Keratinocyte (primary cell): Measurements from ENCODE around the gene MYBPC3. TPM values are rescaled to one million over a fixed set of nuclear protein-coding genes. Genes with fewer than 3 reads are reported as not detected.

ENCODE experiments used
- DNase-seq: peaks from one replicate; pipeline ENCODE4 v3.0.0-alpha.2; 2011; ENCODE audit warnings: low read depth, missing footprints, low spot score
- FAIRE-seq: peaks from 2 replicates; lab custom pipeline; 2011; peaks lifted over from hg19 to GRCh38; lab: Jason Lieb, UNC
- H2AFZ ChIP-seq: 2 replicates; pipeline ENCODE4 v1.6.0; 2012; ENCODE audit warnings: low read length, control low read depth, inconsistent platforms; ENCODE audit not compliant: control insufficient read depth
- H3K27ac ChIP-seq: 2 replicates; pipeline ENCODE4 v1.5.1; 2011; ENCODE audit warnings: low read length; ENCODE audit not compliant: control insufficient read depth, insufficient read depth
- H3K27me3 ChIP-seq: 3 replicates; pipeline ENCODE4 v1.6.0; 2011; ENCODE audit warnings: low read length; ENCODE audit not compliant: control insufficient read depth, insufficient read depth; ENCODE audit errors: extremely low read depth
- H3K36me3 ChIP-seq, 2 experiments: 2 replicates in 1 of 2; 3 replicates in 1 of 2; pipeline ENCODE4 v1.5.1; 2011; ENCODE audit warnings: low read length in 2 of 2, mild to moderate bottlenecking in 1 of 2; ENCODE audit not compliant: control insufficient read depth in 2 of 2, insufficient read depth in 2 of 2; ENCODE audit errors: extremely low read depth in 1 of 2
- H3K4me1 ChIP-seq: 3 replicates; pipeline ENCODE4 v1.5.1; 2011; ENCODE audit warnings: low read length; ENCODE audit not compliant: control insufficient read depth, insufficient read depth; ENCODE audit errors: extremely low read depth
- H3K4me2 ChIP-seq: 3 replicates; pipeline ENCODE4 v1.6.0; 2011; ENCODE audit warnings: low read depth, low read length; ENCODE audit not compliant: control insufficient read depth, insufficient read depth; ENCODE audit errors: extremely low read depth
- H3K4me3 ChIP-seq, 3 experiments: fragments of 200-600 bp in 1 of 3; sonication (generic) in 1 of 3; 2 replicates in 2 of 3; 3 replicates in 1 of 3; pipeline ENCODE4 v1.5.1; 2011 to 2016; ENCODE audit warnings: low read length in 3 of 3, mild to moderate bottlenecking in 3 of 3, control low read depth in 2 of 3, inconsistent platforms in 1 of 3, low read depth in 1 of 3, mixed read lengths in 1 of 3, mixed run types in 1 of 3, moderate library complexity in 1 of 3; ENCODE audit not compliant: control insufficient read depth in 2 of 3, insufficient read depth in 2 of 3; ENCODE audit errors: extremely low read depth in 1 of 3
- H3K79me2 ChIP-seq: 2 replicates; pipeline ENCODE4 v1.6.0; 2012; ENCODE audit warnings: low read length; ENCODE audit not compliant: control insufficient read depth, insufficient read depth
- H3K9ac ChIP-seq: 3 replicates; pipeline ENCODE4 v1.6.0; 2011; ENCODE audit warnings: low read length; ENCODE audit not compliant: control insufficient read depth, insufficient read depth; ENCODE audit errors: extremely low read depth
- H3K9me1 ChIP-seq: 3 replicates; pipeline ENCODE4 v1.6.0; 2011; ENCODE audit warnings: low read length; ENCODE audit not compliant: control insufficient read depth, insufficient read depth; ENCODE audit errors: extremely low read depth
- H3K9me3 ChIP-seq: 2 replicates; pipeline ENCODE4 v1.5.1; 2012; ENCODE audit warnings: low read depth, low read length; ENCODE audit not compliant: control insufficient read depth
- H4K20me1 ChIP-seq: 3 replicates; pipeline ENCODE4 v1.6.0; 2011; ENCODE audit warnings: low read length; ENCODE audit not compliant: control insufficient read depth, insufficient read depth; ENCODE audit errors: extremely low read depth
- EZH2 ChIP-seq: IDR thresholded peaks from one replicate; pipeline ENCODE4 v1.6.1; 2012; ENCODE audit warnings: inconsistent platforms, mild to moderate bottlenecking, low read length, moderate library complexity
- dilution Hi-C: fragments of 300-500 bp; cut with MboI; formaldehyde crosslinking; loops from one replicate; pipeline ENCODE4 v1.7.0; 2020; ENCODE audit warnings: low sequenced_read_pairs; ENCODE audit not compliant: extremely low pct_ligation_motif_present
- polyA plus RNA-seq, 5 experiments: library from polyadenylated mRNA; depleted of rRNA in 3 of 5; stranded (reverse) in 3 of 5; stranded (forward) in 1 of 5; unstranded in 1 of 5; fragments of >200 nt; gene quantifications; 1 replicate in 1 of 5; 2 replicates in 3 of 5; 3 replicates in 1 of 5; pipeline versions ENCODE4 v1.2.1 to v1.2.3, GENCODE V29; 2011 to 2012; ENCODE audit warnings: missing spikeins in 2 of 5, low read depth in 1 of 5, low replicate concordance in 1 of 5
- TF ChIP-seq, protein P1 (sequence below), 3 experiments: IDR thresholded peaks in 1 of 3; conservative IDR thresholded peaks in 1 of 3; optimal IDR thresholded peaks in 1 of 3; 2 replicates in 2 of 3; 3 replicates in 1 of 3; pipeline versions ENCODE3 to v1.5.1; 2011; ENCODE audit warnings: low read length in 3 of 3, mild to moderate bottlenecking in 3 of 3, moderate library complexity in 2 of 3, control low read depth in 1 of 3, inconsistent platforms in 1 of 3; ENCODE audit not compliant: insufficient read depth in 2 of 3; ENCODE audit errors: extremely low read depth in 1 of 3

MYBPC3 gene
- polyA plus RNA-seq, 1 donor (not counting 4 experiments of a cell fraction or from before 2014, with no cell fraction given) = not detected

DNA sequence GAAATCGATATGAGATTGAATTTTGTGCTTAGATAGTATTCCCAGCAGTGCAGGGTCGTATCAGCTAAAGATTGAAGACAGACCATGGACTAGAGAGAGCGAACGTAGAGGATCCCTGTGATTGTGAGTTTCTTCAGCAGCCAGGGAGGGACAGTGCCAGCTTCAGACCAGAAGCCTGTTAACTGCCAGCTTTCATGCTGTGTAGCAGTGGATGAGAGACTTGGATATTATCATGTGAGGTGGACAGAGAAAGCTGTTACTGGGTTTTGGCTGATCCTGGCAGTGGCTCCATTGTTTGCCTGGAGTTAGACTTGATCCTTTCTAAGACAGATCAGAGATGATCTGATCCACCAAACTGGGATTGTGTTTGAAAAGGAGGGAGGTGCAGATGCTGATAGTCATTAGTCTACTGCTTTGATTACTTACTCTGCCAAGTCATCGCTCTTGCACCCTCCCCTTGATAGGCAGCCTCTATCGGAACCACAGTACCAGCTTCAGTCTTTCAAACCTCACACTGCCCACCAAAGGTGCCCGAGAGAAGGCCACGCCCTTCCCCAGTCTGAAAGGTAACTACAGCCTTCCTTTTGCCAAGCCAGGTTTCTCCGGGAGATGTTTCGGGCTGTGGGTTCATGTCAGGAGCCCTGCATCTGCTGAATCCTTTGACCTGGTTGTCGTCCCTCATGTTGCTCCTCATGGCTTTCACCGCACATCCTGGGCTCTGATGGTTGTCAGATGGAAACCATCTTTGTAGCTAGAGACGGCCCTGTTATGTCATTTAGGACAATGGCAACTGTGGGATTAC lies 66.3 kb downstream of the MYBPC3 start:
- Histone ChIP-seq H3K27me3 (no peaks in the 10 kb centered on the region), H3K9me1 (no peaks in the 10 kb centered on the region), H2AFZ (no peak overlapping the region), H4K20me1 (no peaks in the 10 kb centered on the region), H3K9ac (no peak overlapping the region), H3K36me3 (peaks cover 41 to 43% of the 10 kb centered on the region in 2 experiments), H3K79me2 (no peaks in the 10 kb centered on the region), H3K4me1 (no peaks in the 10 kb centered on the region), H3K4me3 (no peak overlapping the region), H3K9me3 (no peaks in the 10 kb centered on the region), H3K4me2 (no peak overlapping the region), H3K27ac (no peak overlapping the region)
- DNase-seq (no peak), FAIRE-seq (no peak)
- dilution Hi-C loops = no loop called here
- TF ChIP-seq EZH2 = no peak
- TF ChIP-seq, protein P1, sequence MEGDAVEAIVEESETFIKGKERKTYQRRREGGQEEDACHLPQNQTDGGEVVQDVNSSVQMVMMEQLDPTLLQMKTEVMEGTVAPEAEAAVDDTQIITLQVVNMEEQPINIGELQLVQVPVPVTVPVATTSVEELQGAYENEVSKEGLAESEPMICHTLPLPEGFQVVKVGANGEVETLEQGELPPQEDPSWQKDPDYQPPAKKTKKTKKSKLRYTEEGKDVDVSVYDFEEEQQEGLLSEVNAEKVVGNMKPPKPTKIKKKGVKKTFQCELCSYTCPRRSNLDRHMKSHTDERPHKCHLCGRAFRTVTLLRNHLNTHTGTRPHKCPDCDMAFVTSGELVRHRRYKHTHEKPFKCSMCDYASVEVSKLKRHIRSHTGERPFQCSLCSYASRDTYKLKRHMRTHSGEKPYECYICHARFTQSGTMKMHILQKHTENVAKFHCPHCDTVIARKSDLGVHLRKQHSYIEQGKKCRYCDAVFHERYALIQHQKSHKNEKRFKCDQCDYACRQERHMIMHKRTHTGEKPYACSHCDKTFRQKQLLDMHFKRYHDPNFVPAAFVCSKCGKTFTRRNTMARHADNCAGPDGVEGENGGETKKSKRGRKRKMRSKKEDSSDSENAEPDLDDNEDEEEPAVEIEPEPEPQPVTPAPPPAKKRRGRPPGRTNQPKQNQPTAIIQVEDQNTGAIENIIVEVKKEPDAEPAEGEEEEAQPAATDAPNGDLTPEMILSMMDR (optimal IDR thresholded peaks at IDR 0.05 in 1 of 3, IDR thresholded peaks at IDR 0.05 in 1 of 3, conservative IDR thresholded peaks at IDR 0.05 in 1 of 3; ENCODE audit: extremely low read depth in 1 of 3, insufficient read depth in 2 of 3, low read length in 3 of 3) = no peak

DNA sequence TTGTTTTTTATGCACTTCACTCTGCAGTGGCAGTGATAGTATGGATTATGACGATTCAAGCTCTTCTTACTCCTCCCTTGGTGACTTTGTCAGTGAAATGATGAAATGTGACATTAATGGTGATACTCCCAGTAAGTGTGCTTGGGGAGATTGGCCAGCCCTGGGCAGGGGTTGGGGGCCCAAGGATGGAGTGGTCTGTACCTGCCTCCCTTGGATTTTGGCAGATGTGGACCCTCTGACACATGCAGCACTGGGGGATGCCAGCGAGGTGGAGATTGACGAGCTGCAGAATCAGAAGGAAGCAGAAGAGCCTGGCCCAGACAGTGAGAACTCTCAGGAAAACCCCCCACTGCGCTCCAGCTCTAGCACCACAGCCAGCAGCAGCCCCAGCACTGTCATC lies 68.4 kb downstream of the MYBPC3 start:
- H3K27ac ChIP-seq = no peak overlapping the region
- DNase-seq (no peak), FAIRE-seq (no peak)
- no peak overlapping the region for H2AFZ ChIP-seq
- no peaks in the 10 kb centered on the region for H3K9me3 ChIP-seq
- no peak overlapping the region for H3K4me3 ChIP-seq
- H3K36me3 ChIP-seq = peaks cover 34 to 40% of the 10 kb centered on the region in 2 experiments
- no peaks in the 10 kb centered on the region for H3K79me2 ChIP-seq
- no peaks in the 10 kb centered on the region for H3K4me1 ChIP-seq
- no peaks in the 10 kb centered on the region for H3K27me3 ChIP-seq
- no peaks in the 10 kb centered on the region for H3K9me1 ChIP-seq
- TF ChIP-seq EZH2 = no peak
- TF ChIP-seq, protein P1 (optimal IDR thresholded peaks at IDR 0.05 in 1 of 3, IDR thresholded peaks at IDR 0.05 in 1 of 3, conservative IDR thresholded peaks at IDR 0.05 in 1 of 3; ENCODE audit: extremely low read depth in 1 of 3, insufficient read depth in 2 of 3, low read length in 3 of 3) = no peak
- no peak overlapping the region for H3K9ac ChIP-seq
- dilution Hi-C loops = no loop called here
- no peaks in the 10 kb centered on the region for H4K20me1 ChIP-seq
- H3K4me2 ChIP-seq = no peak overlapping the region
